ENCODE data around the gene BTBD9.

DNA sequence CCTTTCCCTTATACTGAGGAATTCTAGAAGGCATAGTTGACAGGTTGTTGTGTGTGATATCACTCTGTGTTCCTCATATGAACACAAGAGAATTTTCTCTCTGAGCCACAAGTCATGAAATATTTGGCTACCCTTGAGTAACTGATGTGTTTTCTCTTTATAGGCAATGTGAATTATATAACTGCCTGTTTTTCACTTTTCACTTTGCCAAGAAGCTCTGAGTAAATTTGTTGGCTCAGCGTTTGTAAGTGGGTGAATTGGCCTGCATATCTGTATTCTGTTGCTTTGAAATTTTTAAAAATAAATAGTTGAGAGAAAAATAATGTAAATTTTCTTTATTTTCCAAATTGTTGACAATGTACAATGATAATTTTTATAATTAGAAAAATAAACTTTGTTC is 5.2 kb upstream of the BTBD9 start:
- TF ChIP-seq POLR2A (IDR thresholded peaks at IDR 0.05) (no peak), CTCF (IDR thresholded peaks at IDR 0.05 in 8 of 11, conservative IDR thresholded peaks at IDR 0.05 in 3 of 11) (no peak), POLR2AphosphoS5 (IDR thresholded peaks at IDR 0.05) (no peak)
